HepG2 (cell line): ENCODE data around the gene SLC25A45.

ENCODE experiments used
- ARNT ChIP-seq: fragments of 450-650 bp; IDR thresholded peaks from 2 replicates; pipeline ENCODE4 v1.6.1; 2017
- CREB1 ChIP-seq, 2 experiments: fragments of 450-650 bp in 1 of 2; IDR thresholded peaks; 2 replicates each; pipeline ENCODE4 v1.6.1; 2016 to 2017; ENCODE audit warnings: control low read depth in 1 of 2, mild to moderate bottlenecking in 1 of 2, missing compliant biosample characterization in 1 of 2, missing genetic modification characterization in 1 of 2
- FOXA1 ChIP-seq, 2 experiments: fragments of 450-650 bp in 1 of 2; sonication (generic) in 1 of 2; formaldehyde crosslinking in 1 of 2; IDR thresholded peaks; 2 replicates each; pipeline versions ENCODE4 v1.4.0 to v1.6.1; 2016 to 2020; ENCODE audit warnings: missing genetic modification reagents in 1 of 2
- GPN1 ChIP-seq: sonication (generic); formaldehyde crosslinking; IDR thresholded peaks from 2 replicates; pipeline ENCODE4 v1.5.1; 2020; ENCODE audit warnings: missing genetic modification reagents, borderline replicate concordance
- NFE2L2 ChIP-seq: fragments of 150-350 bp; IDR thresholded peaks from 2 replicates; pipeline ENCODE4 v1.6.1; 2014; ENCODE audit warnings: low read length
- POLR2A ChIP-seq, 2 experiments: IDR thresholded peaks; 2 replicates each; pipeline ENCODE4 v1.6.1; 2011; ENCODE audit warnings: low read depth in 2 of 2, low read length in 2 of 2, mild to moderate bottlenecking in 1 of 2, moderate library complexity in 1 of 2; ENCODE audit not compliant: insufficient read depth in 1 of 2
- REPIN1 ChIP-seq: sonication (generic); formaldehyde crosslinking; IDR thresholded peaks from 2 replicates; pipeline ENCODE4 v1.8.0; 2022; ENCODE audit warnings: missing genetic modification reagents, low read depth, mild to moderate bottlenecking, borderline replicate concordance
- SAFB2 ChIP-seq: sonication (generic); formaldehyde crosslinking; IDR thresholded peaks from 2 replicates; pipeline ENCODE4 v1.5.1; 2020; ENCODE audit warnings: missing genetic modification reagents, low read depth, mild to moderate bottlenecking, borderline replicate concordance
- ZNF543 ChIP-seq: sonication (generic); formaldehyde crosslinking; IDR thresholded peaks from 2 replicates; pipeline ENCODE4 v1.4.0; 2020; ENCODE audit warnings: mild to moderate bottlenecking, missing genetic modification reagents
- TF ChIP-seq, protein P1 (sequence below): sonication (generic); formaldehyde crosslinking; IDR thresholded peaks from 2 replicates; pipeline ENCODE4 v1.5.0; 2020; ENCODE audit warnings: mild to moderate bottlenecking, missing genetic modification reagents, moderate library complexity
- TF ChIP-seq, protein P2 (sequence below): sonication (generic); formaldehyde crosslinking; IDR thresholded peaks from 2 replicates; pipeline ENCODE4 v1.4.0; 2020; ENCODE audit warnings: missing genetic modification reagents
- TF ChIP-seq, protein P3 (sequence below): IDR thresholded peaks from 2 replicates; pipeline ENCODE4 v1.6.1; 2016; ENCODE audit warnings: low read depth, borderline replicate concordance
- TF ChIP-seq, protein P4 (sequence below): sonication (generic); formaldehyde crosslinking; IDR thresholded peaks from 2 replicates; pipeline ENCODE4 v1.8.0; 2022; ENCODE audit warnings: mild to moderate bottlenecking, missing genetic modification reagents, moderate library complexity

DNA sequence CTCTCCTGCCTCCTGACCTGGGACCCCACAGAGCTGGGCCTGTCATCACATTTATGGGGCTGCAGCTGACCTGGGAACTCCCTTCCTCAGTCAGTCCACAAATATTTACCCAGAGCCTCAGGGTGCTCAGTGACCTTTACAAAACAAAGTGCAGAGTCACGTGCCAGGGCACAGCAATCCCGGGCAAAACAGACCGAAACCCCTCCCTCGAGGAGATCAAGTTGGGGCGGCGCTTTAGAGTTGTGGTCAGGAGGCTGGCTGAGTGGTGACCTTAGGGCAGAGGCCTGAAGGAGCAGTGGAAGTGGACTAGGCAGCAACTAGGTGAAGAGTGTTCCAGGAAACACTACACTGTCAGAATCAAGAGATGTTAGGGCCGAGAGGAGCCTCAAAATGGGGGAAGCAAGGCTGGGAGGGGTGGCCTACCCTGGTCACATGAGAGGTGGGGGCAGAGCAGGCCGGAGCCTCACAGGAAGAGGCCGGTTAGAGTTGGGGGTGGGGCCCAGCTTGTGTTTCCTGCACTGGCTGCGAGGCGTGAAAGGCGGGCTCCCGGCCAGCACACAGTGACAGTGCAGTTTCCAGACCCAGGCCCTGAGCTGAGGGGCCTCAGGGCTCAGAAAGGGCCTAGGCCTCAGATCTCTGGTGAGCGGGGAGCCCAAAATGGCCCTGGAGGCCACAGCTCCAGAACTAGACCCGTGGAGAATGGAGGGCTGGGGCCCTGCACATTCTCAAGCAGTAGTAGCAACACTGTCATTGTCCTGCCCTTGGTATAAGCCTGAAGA, 36.4 kb upstream of the SLC25A45 start:
- TF ChIP-seq POLR2A (IDR thresholded peaks at IDR 0.05; ENCODE audit: insufficient read depth in 1 of 2, low read depth in 2 of 2, low read length in 2 of 2) (peak in 1 of 2 experiments; percentile 92; a peak in 2 of 4 replicates), CREB1 (IDR thresholded peaks at IDR 0.05) (peak; percentile 28; the same call in 1 of the 2 replicates), CREB1 (CRISPR knock-in tag; IDR thresholded peaks at IDR 0.05) (no peak), ARNT (no peak), FOXA1 (IDR thresholded peaks at IDR 0.05) (peak; percentile 46), FOXA1 (CRISPR knock-in tag; IDR thresholded peaks at IDR 0.05) (peak; percentile 87), SAFB2 (CRISPR knock-in tag) (peak; percentile 46; the same call in 1 of the 2 replicates), ZNF543 (no peak; the same call in 1 of the 2 replicates), NFE2L2 (peak; percentile 98), GPN1 (CRISPR knock-in tag) (no peak), REPIN1 (CRISPR knock-in tag) (peak; percentile 80; the same call in 1 of the 2 replicates)
- TF ChIP-seq, protein P1, sequence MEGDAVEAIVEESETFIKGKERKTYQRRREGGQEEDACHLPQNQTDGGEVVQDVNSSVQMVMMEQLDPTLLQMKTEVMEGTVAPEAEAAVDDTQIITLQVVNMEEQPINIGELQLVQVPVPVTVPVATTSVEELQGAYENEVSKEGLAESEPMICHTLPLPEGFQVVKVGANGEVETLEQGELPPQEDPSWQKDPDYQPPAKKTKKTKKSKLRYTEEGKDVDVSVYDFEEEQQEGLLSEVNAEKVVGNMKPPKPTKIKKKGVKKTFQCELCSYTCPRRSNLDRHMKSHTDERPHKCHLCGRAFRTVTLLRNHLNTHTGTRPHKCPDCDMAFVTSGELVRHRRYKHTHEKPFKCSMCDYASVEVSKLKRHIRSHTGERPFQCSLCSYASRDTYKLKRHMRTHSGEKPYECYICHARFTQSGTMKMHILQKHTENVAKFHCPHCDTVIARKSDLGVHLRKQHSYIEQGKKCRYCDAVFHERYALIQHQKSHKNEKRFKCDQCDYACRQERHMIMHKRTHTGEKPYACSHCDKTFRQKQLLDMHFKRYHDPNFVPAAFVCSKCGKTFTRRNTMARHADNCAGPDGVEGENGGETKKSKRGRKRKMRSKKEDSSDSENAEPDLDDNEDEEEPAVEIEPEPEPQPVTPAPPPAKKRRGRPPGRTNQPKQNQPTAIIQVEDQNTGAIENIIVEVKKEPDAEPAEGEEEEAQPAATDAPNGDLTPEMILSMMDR (CRISPR knock-in tag) = no peak
- TF ChIP-seq, protein P2, sequence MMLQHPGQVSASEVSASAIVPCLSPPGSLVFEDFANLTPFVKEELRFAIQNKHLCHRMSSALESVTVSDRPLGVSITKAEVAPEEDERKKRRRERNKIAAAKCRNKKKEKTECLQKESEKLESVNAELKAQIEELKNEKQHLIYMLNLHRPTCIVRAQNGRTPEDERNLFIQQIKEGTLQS = no peak; the same call in 1 of the 2 replicates
- TF ChIP-seq, protein P3, sequence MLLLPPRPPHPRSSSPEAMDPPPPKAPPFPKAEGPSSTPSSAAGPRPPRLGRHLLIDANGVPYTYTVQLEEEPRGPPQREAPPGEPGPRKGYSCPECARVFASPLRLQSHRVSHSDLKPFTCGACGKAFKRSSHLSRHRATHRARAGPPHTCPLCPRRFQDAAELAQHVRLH (CRISPR knock-in tag) = peak; percentile 32; the same call in 1 of the 2 replicates
- TF ChIP-seq, protein P4, sequence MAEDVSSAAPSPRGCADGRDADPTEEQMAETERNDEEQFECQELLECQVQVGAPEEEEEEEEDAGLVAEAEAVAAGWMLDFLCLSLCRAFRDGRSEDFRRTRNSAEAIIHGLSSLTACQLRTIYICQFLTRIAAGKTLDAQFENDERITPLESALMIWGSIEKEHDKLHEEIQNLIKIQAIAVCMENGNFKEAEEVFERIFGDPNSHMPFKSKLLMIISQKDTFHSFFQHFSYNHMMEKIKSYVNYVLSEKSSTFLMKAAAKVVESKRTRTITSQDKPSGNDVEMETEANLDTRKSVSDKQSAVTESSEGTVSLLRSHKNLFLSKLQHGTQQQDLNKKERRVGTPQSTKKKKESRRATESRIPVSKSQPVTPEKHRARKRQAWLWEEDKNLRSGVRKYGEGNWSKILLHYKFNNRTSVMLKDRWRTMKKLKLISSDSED = no peak; the same call in 1 of the 2 replicates
